IPS-NIHi7 (cell line): ENCODE data around the gene CFAP99.
A peak's percentile ranks its signal among the peaks of the same experiment; 100 is the strongest.

Experiments used
- DNase-seq: peaks from one replicate; pipeline ENCODE4 v3.0.0; 2012; ENCODE audit warnings: mixed read lengths; ENCODE audit errors: extremely low spot score

Gene CFAP99

DNA sequence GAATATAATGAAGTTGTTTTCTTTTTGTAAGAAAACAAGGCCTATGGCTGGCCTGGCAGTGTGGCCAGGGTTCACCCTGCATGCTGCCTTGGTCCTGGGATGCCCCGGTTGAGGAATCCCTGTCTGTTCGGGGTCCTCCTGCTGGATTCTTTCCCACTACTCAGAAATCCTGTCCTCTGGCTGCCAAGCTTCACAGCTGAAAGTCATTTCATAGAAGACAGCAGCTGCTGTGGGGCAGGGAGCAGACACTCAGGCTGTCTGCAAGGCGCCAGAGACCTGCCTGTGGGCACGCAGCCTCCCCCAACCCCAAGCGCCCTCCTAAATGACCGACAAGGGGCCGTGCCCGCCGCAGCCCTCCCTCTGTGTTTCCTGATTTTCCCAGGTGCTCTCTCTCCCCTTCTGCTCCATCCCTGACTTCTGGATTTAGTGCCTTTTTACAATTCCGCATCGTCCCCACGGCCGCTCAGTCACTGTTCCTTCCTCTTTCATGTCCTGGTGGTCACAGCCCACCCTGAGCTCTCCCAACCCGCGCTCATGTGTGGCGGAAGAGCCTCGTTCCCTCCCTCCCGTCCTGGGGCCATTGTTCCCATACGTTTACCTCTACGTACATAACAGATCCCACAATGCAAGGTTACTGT is 27.9 kb upstream of the CFAP99 start:
- no peak for DNase-seq

- DNase-seq: peak; percentile 72
These were observed 25.1 kb upstream of the CFAP99 start for GRCh38 chr4:2393353-2394270.

DNA sequence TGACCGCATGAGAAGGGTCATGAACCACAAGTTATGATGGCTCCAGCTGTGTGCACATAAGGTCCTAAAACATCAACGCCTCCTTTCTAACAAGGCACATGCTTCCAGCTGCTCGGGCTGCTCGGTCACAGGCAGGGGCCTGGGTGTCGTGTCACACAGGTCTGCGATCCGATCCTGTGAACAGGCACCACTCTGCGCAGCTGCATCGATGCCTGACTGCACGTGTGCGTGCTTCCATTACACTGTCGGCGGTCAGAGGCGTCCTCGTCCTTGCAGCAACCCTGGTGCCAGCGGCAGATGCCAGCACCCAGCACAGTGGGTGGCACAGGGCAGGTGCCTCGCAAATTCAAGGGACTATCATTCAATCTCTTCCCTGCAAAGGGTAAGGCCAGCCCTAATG is 24.2 kb upstream of the CFAP99 start:
- DNase-seq: no peak

GRCh38 chr4:2395038-2395437 is 23.7 kb upstream of the CFAP99 start:
- DNase-seq: no peak

DNA sequence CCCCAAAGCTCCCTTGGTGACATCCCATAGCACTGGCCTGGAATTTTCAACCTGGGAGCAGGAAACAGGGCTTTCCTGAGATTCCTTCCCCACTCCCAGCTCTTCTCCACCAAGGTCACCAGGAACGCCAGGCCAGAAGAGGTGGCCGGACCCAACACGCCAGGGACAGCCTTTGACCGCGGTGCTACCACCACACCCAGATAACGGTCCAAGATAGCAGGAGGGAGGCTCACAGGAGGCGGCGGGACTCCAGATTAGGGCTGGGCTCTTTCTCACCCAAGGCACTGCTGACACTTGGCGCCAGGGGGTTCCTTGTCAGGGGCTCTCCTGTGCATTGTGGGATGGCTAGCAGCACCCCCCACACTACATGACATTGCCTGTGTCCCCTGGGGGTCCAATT is 23.2 kb upstream of the CFAP99 start:
- DNase-seq: no peak

GRCh38 chr4:2396781-2397368 is 21.9 kb upstream of the CFAP99 start:
- DNase-seq: no peak

GRCh38 chr4:2397596-2398379 is 21.0 kb upstream of the CFAP99 start:
- no peak for DNase-seq

DNA sequence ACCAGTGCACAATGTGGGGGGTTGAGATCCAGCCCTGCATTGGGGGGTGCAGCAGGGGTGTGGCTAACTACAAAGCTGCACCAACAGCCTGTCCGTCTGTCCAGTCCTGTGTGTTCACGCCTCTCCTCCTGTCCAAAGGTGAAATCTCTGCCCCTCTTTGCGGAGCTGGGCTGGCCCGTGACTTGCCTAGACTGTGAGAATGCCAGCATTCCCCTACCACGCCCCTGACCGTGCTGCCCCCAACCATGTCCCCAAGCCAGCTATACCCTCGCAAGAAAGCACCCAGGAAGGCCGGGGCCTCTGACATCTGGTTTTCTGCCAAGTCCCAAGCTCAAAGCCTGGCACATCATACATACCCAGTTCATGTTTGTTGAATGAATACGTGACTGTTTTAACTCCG is 19.5 kb upstream of the CFAP99 start:
- DNase-seq: no peak

GRCh38 chr4:2399631-2400190 is 19.0 kb upstream of the CFAP99 start:
- DNase-seq: no peak

GRCh38 chr4:2400841-2401609 is 17.7 kb upstream of the CFAP99 start:
- DNase-seq: no peak

- no peak for DNase-seq
These were observed 17.2 kb upstream of the CFAP99 start for GRCh38 chr4:2401610-2401983.

DNA sequence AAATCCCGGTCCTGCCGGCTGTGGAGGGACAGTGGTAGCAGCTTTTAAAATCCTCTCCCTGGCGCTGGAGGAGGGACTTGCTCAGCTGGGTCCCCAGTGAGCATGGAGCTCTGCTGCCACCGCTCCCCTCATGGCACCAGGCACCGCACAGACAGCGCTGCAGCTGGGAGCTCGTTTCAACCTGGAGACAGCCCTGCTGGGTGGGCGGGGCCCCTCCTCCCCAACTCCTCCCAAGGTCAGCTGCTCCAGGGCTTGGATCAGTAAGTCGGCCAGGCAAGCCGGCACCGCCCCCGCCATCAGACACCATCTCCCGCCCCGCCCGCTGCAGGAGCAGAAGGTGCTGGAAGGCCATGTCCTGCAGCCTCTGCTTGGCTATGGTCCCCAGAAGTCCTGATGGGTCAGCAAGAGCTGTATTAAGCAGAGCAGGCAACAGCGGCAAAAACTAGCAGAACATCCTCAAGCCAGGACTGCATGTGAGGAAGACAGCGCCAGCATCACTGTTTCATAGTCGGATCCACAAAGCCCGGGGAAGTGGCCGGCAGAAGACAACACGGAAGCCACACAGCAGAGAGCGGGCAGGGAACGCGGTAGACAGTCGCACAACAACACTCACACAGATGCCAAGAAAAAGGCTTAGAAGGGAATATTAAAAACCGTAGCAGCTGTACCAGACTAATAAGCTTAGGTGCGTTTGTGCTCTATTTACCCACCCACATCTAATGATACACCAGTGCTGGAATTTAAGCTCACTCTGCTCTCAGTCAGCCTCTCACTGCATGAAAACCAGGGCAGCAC is 16.5 kb upstream of the CFAP99 start:
- peak; percentile 74 for DNase-seq

- no peak for DNase-seq
These were observed 15.8 kb upstream of the CFAP99 start for GRCh38 chr4:2402941-2403340.

DNA sequence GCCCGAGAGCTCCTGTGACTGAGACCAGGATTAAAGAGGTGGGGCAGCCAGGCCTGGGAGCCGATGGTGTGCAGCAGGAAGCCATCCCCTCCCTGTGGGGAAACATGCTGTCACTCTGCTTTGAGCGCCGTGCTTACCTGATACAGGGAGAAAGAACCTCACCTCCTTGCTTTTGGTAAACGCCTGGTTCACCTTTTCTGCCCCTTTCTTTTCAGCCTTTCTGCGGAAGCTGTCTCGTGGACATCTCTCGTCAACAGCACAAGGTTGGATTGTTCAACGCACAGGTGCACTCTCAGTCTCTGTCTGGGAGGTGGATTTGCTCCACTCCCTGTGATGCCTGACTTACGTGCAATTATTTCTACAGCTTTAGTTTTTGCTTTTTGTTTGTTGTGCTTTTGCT is 12.3 kb upstream of the CFAP99 start:
- DNase-seq: no peak

DNA sequence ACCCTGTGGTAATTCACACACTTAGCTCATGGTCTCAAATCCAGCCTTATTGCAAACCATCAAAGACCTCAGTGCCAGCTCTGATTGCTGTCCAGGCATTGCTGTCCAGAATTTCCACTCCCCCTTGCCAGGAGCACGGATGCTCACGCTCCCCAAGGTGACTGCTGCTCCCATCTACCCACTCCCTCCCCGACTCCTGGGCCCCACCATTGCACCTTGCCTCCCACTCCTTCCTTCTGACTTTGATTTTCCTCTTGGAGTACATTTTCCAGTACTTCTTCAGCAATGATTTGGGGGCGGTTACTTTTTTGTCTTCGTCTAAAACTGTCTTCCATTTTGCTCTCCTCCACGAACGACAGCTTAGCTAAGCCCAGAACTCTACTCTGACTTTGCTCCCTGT is 11.8 kb upstream of the CFAP99 start:
- no peak for DNase-seq

GRCh38 chr4:2407991-2408342 is 10.8 kb upstream of the CFAP99 start:
- DNase-seq: no peak

- peak; percentile 63 for DNase-seq
These were observed 10.3 kb upstream of the CFAP99 start for GRCh38 chr4:2408401-2408958.

DNA sequence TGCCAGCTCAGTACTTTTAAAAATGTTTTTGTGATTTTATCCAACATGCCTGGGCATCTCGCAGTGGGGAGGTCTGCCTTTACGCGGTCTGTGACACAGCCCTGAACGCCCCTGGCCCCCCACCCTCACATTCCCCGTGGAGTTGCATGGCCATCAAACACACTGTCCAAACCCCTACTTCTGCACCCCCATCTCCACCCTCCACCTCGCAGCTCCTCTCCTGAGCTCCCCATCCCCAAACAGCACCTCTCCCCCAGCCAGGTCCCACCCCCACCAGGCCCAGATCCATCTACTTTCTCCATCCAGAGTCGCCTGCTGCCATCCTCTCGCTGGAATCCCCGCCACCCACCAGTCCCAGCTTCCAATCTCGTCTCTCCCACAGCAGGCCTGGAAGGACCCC is 9.8 kb upstream of the CFAP99 start:
- no peak for DNase-seq

DNA sequence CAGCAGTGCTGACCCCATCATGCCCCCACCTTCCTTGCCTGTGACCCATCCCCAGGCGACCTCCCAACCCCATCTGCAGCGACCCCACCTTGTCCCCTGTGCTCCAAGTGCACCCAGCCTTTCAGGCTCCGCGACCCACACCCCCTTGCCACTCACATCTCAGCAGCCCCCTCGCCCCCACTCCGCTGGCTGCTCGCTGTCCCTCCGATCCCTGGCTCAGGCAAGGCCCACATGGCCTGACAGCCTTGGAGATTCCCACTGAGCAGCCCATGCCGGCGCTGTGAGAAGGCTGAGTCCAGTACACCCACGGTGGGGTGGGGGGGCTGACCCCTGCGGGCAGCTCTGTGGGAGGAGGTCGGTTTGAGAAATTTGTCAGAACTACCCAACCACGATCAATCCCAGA is 9.4 kb upstream of the CFAP99 start:
- no peak for DNase-seq
